Left lung (tissue), 10 donors: ENCODE results near the gene TECPR1. TPM values are rescaled to one million over a fixed set of nuclear protein-coding genes. Genes with fewer than 3 reads are reported as not detected.

Source experiments
- ATAC-seq: fragments of 200-7000 bp; cut with Tn5 transposase; one replicate; pipeline ENCODE4 v1.9.1; 2020; ENCODE audit warnings: moderate library complexity
- DNase-seq, 4 donors: peaks; one replicate each; pipeline ENCODE4 v3.0.0-alpha.2; 2013 to 2020
- H3K27ac ChIP-seq, 2 donors: fragments of 200-600 bp; sonication (generic) in 1 of 2; one replicate each; pipeline versions ENCODE4 v1.5.0 to v1.8.0; 2020 to 2021
- H3K27me3 ChIP-seq, 2 donors: fragments of 200-600 bp; sonication (generic) in 1 of 2; one replicate each; pipeline versions ENCODE4 v1.5.0 to v1.8.0; 2020 to 2021
- H3K36me3 ChIP-seq, 2 donors: fragments of 200-600 bp; sonication (generic) in 1 of 2; one replicate each; pipeline versions ENCODE4 v1.5.0 to v1.8.0; 2020 to 2021
- H3K4me1 ChIP-seq, 2 donors: fragments of 200-600 bp; one replicate each; pipeline ENCODE4 v1.8.0; 2021
- H3K4me3 ChIP-seq, 2 donors: fragments of 200-600 bp; sonication (generic) in 1 of 2; one replicate each; pipeline versions ENCODE4 v1.5.0 to v1.8.0; 2020 to 2021; ENCODE audit warnings: mild to moderate bottlenecking in 1 of 2
- H3K9me3 ChIP-seq, 2 donors: fragments of 200-600 bp; sonication (generic) in 1 of 2; one replicate each; pipeline versions ENCODE4 v1.5.0 to v1.8.0; 2020 to 2021
- CTCF ChIP-seq, 2 donors: fragments of 200-600 bp; sonication (generic) in 1 of 2; IDR thresholded peaks; one replicate each; pipeline versions ENCODE4 v1.5.0 to v1.8.0; 2021; ENCODE audit warnings: antibody characterized with exemption in 2 of 2
- intact Hi-C, 2 donors: fragments of 100-400 bp; cut with DNase I; formaldehyde crosslinking; loops; one replicate each; pipeline versions ENCODE4 v1.11.2 to v1.14.2; 2022
- polyA plus RNA-seq, 6 donors: library from polyadenylated mRNA; unstranded; fragments of 120-200 nt; gene quantifications; one replicate each; pipeline ENCODE4 v1.2.1, GENCODE V29; 2013; ENCODE audit not compliant: insufficient read length in 6 of 6
- total RNA-seq, 2 donors: library from RNA; stranded (reverse); fragmentation: NEBNext Ultra II Directional; extraction: Animal tissue kit (Norgen Biotek cat#: 25700); gene quantifications; one replicate each; pipeline ENCODE4 v1.2.1, GENCODE V29; 2021
- donor health status: DM: no; HTN: yes; CAD: no.
- donor health status: DM: no; HTN: no; CAD: no.

Gene TECPR1
- total and polyA plus RNA-seq, 8 donors: 24.5 to 67.4 (median 28.7) TPM

- Histone ChIP-seq H3K9me3 (no peaks in the 10 kb centered on the region), H3K4me1 (peaks cover 0 to 7% of the 10 kb centered on the region in 2 donors), H3K36me3 (peaks cover 0 to 76% of the 10 kb centered on the region in 2 donors), H3K4me3 (no peak overlapping the region), H3K27me3 (no peaks in the 10 kb centered on the region), H3K27ac (no peak overlapping the region)
- DNase-seq: peak in 1 of 4 donors; percentile 77
- intact Hi-C loops: loop anchor here in 1 of 2 donors (10.0 kb wide), 1 partner anchor 108 kb away; the partner anchor contains the start of gene BAIAP2L1
- ATAC-seq: no peak
- no peak for TF ChIP-seq CTCF (IDR thresholded peaks at IDR 0.05)
These were observed 44.8 kb upstream of the TECPR1 start for GRCh38 chr7:98296833-98297232.

DNA sequence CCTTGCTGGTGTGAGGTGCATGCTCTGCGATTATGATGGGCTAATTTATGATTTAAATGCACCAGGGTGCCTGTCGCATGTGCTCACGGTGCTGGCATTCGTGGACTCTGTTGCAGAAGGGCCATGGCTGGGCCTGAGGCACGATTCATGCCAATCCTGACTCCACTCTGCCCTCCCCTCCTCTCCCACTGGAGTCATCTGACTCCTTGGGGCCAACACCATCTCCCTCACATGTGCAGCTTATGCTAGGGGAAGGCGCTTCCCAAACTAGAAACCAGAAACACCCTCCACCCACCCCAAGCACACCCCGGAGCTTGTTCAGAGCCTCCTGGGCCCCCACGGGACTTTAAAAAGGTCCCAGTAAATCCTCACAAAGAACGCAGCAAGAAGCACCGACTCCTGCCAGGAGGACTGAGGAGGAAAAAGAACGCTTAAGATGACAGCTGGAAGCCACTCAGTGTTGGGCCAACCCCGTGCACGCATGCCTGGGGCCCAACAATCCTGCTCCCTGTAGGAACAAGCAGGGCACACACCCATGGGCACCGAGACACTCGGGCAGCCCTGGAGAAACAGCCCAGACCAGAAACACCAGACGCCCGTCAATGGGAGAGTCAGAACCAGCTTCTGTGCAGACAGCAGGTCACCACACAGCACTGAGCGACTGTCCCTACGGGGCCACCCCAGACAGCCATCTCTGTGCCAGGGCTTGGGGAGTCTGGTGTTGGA is 43.6 kb upstream of the TECPR1 start:
- no peak for TF ChIP-seq CTCF (IDR thresholded peaks at IDR 0.05)
- Histone ChIP-seq H3K9me3 (no peaks in the 10 kb centered on the region), H3K36me3 (peaks cover 0 to 76% of the 10 kb centered on the region in 2 donors), H3K27ac (peak overlapping the region in 1 of 2 donors; percentile 14), H3K4me3 (no peak overlapping the region), H3K4me1 (peaks cover 0 to 10% of the 10 kb centered on the region in 2 donors), H3K27me3 (no peaks in the 10 kb centered on the region)
- intact Hi-C loops: loop anchor here in 1 of 2 donors (10.0 kb wide), 1 partner anchor 109 kb away; the partner anchor contains the start of gene BAIAP2L1
- DNase-seq (no peak), ATAC-seq (peak; percentile 9)

- peak; percentile 84 for ATAC-seq
- Histone ChIP-seq H3K27ac (peak overlapping the region in 1 of 2 donors; percentile 14), H3K36me3 (peaks cover 0 to 77% of the 10 kb centered on the region in 2 donors), H3K27me3 (no peaks in the 10 kb centered on the region), H3K4me3 (no peak overlapping the region), H3K4me1 (peaks cover 0 to 14% of the 10 kb centered on the region in 2 donors), H3K9me3 (no peaks in the 10 kb centered on the region)
- TF ChIP-seq CTCF (IDR thresholded peaks at IDR 0.05): peak; percentile 46 to 60
- DNase-seq: peak in 2 of 4 donors; percentile 54 to 86
- intact Hi-C loops: loop anchor here in 1 of 2 donors (10.0 kb wide), 1 partner anchor 110 kb away; the partner anchor contains the start of gene BAIAP2L1
These were observed 42.9 kb upstream of the TECPR1 start for GRCh38 chr7:98294798-98295382.

DNA sequence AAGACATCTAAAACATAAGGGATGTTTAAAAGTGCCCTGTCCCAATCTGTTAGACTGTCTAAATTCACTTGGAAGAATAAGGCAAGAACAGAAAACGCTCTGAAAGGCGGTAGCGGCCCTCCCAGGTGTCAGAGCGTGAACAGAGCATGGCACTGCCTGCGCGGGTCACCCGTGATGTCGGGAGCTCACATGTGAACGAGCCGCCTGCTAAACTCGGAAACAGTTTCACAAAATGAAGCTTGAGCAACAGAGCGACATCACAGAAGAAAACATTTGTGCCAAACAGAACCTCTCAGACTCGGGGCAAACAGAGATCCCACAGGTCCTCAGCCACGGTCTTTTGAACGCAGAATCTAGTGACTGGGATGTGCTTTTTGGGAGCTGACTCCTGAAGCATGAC is 42.3 kb upstream of the TECPR1 start:
- Histone ChIP-seq H3K27me3 (no peaks in the 10 kb centered on the region), H3K4me3 (no peak overlapping the region), H3K4me1 (peaks cover 0 to 20% of the 10 kb centered on the region in 2 donors), H3K27ac (peak overlapping the region in 1 of 2 donors; percentile 14), H3K9me3 (no peaks in the 10 kb centered on the region), H3K36me3 (peaks cover 0 to 77% of the 10 kb centered on the region in 2 donors)
- DNase-seq (no peak), ATAC-seq (no peak)
- TF ChIP-seq CTCF (IDR thresholded peaks at IDR 0.05): no peak
- intact Hi-C loops: loop anchor here in 1 of 2 donors (10.0 kb wide), 1 partner anchor 110 kb away; the partner anchor contains the start of gene BAIAP2L1

GRCh38 chr7:98293746-98294145 is 41.7 kb upstream of the TECPR1 start:
- no peak for TF ChIP-seq CTCF (IDR thresholded peaks at IDR 0.05)
- H3K9me3 ChIP-seq: no peaks in the 10 kb centered on the region
- DNase-seq: no peak
- no peak for ATAC-seq
- H3K27ac ChIP-seq: peak overlapping the region in 1 of 2 donors; percentile 8
- intact Hi-C loops: loop anchor here in 1 of 2 donors (10.0 kb wide), 1 partner anchor 111 kb away; the partner anchor contains the start of gene BAIAP2L1
- no peak overlapping the region for H3K4me3 ChIP-seq
- peaks cover 0 to 25% of the 10 kb centered on the region in 2 donors for H3K4me1 ChIP-seq
- H3K36me3 ChIP-seq: peaks cover 0 to 83% of the 10 kb centered on the region in 2 donors
- no peaks in the 10 kb centered on the region for H3K27me3 ChIP-seq
